GM19351 (cell line): ENCODE measurements around the gene TRIM28.
A peak's percentile ranks its signal among the peaks of the same experiment; 100 is the strongest.
"Not testable (repeated sequence)": the region's sequence is repeated elsewhere in the genome, so short reads cannot be mapped to it uniquely, and the experiment has no call there.

Source experiments
- ATAC-seq: cut with Tn5 transposase; IDR thresholded peaks from one replicate; pipeline ENCODE4 v1.9.1; 2021; ENCODE audit warnings: mild to moderate bottlenecking, moderate library complexity; ENCODE audit not compliant: unreplicated experiment

TRIM28 gene

DNA sequence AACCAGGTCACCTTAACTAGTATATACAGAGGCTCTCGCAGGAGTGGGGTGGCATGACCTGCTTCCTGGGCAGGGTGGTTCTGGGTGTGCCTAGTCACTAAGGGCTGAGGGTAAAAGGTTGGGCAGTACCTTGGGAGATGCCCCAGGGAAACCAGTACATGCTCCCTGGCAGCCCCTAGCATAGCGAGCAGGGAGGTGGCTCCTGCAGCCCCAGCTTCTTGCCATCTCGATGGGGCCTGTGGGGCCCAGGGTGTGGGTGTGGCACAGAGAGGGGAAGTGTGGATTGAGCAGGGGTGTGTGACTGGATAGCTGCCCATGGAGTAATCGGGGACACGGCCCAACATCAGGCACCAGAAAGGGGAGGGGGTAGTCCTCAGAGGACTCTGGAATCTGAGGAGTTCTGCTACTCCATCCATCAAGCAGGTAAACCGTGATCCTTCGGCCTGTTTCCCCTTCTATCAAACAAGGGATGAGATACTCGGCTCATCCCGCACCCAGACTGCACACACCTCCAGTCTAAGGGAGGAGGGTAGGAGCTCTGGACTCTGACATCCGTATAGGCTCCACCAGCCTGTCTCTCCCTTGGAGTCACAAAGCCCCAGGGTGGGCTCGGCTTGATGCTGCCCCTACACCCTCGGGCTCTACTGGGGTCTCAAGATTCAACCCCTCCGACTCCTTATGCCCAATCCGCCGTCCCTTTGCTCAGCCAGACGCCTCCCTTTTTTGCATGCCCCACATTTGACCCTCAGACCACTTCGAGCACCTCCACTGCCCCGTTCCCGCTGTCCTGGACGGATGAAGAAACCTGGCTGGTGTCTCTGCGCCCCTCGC lies 25.4 kb upstream of the TRIM28 start:
- no peak for ATAC-seq

DNA sequence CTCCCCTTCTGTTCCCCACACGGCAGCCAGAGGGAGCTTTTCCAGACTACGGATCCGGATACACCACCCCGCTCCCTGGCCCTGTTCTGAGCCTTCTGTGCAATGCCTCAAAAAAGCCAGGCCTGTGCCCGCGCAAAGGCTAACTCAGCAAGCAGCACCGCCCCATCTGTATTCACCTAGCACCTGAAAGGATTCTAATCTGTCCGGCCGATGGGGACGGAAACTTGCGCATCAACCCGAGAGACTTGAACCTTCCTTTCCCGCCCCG lies 24.8 kb upstream of the TRIM28 start:
- ATAC-seq = no peak

DNA sequence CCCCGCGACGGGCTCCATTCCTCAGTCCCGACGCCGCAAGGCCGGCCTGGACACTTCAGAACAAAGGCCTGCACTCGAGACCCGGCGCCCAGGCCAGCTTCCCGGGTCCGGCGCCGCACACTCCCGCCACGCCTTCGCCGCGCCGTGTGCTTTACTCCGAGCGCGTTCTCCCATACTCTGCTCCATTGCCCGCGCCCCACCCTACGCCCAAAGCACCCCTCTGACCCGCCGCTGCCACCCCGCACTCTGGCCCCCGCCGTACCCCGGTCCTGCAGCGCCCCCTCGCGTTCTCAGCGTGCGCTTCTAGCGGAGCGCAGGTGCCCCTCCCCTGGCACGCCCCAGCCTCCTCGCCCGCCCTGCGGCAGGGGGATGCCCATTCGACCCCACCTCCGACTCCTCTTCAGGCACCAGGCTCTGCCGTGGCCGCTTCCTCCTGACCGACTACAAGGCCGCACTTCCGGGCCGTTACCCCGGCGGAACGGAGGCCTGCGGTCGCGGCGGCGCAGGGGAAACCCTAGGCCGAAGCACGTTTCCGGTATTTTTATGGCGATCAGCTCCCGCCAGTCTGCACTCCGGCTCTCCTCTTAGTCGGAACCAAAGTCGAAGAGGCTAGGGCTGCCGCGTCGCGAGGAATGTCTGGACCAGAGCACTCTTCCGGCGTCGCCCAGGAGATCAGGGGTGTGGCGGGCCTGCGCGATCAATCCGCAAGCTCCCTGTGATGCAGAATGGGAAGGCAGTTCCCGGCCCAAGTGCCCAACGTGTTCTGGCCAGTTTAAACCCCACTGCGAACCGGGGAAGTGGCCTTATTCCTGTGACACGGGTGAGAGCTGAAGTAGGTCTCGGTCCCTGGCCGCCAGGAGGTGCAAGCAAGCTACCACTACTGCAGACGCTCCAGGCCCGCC lies 24.3 kb upstream of the TRIM28 start, which contains the start of gene ZBTB45:
ZBTB45 (minus strand) TSS at position 456 of the 902 bp plus-strand sequence. CDS start 2,137 bp downstream, outside the sequence.
- ATAC-seq = peak; percentile 76

DNA sequence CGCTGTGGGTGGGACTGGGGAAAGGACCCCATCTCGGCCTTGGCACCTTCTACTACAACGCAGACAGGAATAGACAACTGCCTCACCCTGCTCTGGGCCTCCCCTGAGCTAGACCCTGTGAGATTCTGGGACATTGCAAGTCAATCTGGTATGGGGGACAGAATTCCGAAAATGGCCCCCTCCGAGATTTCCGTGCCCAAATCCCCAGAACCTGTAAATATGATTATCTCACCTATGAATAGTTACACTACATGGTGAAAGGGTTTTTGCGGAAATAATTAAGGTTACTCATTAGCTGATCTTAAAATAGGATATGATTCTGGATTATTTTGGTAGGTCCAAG lies 23.6 kb upstream of the TRIM28 start:
- ATAC-seq = no peak

DNA sequence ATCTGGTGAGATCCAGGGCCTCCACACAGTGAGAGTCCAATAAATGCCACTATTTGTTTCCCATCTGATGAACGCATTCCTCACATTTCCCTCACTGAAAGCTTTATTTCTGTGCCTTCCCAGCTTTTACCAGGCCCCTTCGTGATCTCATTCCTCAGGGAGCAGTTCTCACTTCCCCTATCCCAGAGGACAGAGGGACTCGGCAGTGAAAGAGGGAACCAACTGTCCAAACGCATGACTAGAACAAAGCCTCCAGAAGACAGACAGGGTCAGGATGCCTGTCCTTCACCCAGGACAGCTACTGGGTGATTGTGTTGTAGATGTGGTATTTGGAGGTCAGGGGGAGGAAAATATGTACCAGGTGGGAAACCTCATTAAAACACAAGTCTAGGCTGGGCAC lies 22.2 kb upstream of the TRIM28 start:
- ATAC-seq = no peak

DNA sequence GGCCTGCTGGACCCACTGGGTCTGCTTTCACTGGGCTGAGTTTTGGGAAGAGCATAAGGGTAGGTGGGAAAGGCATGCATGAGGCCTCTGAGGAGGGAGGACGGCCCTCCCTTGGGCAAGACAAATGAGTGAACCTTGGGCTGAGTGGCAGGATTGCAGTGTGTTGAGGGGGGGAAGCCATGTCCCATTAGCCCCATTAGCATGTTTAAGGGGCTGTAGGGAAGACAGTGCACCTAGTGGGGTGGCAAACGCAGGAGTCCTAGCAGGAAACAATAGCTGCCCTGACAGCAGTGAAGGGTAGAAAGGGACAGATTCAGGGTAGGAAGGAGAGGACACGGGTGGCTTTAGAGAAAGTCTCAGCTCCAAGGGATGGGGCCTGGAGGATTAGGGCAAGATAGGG lies 21.2 kb upstream of the TRIM28 start:
- ATAC-seq = no peak

DNA sequence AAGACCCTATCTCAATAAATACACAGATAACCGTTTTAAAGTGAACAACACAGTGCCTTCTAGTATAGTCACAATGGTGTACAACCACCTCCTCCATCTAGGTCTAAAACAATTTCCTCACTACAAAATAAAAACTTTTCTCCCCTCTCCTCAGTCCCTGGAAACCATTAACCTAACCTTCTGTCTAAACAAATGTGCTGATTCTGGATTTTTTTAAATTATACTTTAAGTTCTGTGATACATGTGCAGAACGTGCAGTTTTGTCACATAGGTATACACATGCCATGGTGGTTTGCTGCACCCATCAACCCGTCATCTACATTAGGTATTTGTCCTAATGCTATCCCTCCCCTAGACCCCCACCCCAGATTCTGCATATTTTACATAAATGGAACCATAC lies 14.5 kb upstream of the TRIM28 start:
- ATAC-seq = no peak

DNA sequence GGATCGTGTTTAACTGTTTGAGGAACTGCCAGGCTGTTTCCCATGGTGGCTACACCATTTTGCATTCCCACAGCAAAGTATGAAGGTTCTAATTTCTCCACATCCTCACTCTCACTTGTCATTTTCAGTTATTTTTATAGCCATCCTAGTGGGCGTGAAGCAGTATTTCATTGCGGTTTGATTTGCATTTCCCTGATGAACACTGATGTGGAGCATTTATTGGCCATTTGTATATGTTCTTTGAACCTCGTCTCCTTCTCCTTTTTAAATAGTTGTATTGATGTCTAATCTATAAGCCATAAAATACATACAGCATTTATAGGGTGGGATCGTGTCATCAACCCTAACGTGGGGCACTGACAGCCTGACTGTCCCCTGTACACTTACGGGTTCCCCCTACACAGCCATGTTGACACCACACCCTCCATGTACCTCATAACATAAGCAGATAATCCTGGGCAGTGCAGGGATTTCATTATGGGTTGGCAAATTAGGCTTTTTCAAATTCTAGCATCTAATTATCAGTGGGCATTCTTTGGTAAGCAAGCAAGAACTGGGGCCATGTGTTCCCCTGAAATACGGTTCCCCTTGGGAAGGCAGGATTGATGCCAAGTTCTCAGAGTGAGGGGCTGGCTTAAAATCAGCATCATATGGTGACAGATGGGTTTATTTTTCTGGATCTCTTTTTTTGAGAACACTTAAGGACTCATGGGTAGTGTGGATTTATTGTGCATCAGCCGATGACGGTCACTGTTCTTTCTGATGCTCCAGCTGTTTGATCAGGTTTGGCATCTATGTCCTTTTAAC lies 12.6 kb upstream of the TRIM28 start:
- ATAC-seq = no peak

DNA sequence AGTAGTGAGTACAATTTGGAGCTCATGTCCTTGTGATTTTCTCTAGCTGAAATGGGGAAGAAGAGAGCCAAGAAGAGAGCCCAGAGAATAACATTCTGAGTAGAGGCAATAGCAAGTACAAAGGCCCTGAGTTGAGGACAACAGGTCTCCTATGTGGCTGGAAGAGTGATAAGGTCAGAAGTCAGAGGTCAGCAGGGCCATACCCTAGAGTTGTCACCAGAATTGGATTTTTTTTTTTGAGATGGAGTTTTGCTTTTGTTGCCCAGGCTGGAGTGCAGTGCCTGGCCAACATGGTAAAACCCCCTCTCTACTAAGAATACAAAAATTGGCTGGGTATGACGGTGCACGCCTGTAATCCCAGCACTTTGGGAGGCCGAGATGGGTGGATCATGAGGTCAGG lies 8.0 kb upstream of the TRIM28 start:
- ATAC-seq = no peak

DNA sequence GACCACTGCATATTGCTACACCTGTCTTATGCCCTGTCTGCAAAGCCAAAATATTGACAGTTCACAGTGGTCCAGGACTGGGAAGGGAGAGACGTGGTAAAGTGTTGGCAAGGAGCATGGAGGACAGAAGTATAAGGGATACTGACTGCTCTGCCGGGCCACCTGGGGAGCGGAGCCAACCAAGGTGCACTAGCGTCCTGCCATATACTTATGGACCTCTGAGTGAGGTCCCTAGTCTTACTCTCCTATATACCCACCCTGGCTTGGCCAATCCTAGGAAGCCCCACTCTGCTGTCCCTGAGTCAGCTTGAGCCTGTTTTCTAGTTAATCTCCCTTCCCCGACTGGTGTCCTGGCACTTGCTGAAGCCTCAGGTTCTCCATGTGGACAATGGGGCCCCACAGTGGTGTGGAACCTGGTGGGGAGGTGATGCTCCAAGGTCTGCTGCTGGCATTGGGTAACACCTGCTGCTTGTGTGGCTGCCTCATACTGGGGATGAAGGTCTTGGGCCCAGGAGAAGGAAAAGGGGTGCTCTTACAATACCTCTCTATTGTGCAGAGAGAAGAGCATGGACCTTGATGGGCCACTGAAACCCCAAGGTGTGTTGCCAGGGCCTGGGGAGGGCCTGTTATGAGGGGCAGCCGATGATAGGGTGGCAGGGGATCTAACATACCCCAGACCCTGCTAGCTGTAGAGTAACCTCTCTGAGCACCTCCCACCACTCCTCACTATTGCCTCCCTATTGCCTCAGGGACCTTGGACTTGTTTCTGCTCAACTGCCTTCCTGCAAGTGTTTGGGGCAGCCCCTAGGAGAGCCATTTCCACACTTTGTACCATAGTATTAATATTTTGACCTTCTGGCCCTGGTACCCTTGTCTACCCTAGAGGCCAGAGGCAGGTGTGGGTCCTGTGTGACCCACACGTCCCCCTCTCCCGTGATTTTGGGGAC lies 6.7 kb upstream of the TRIM28 start:
- ATAC-seq = no peak

DNA sequence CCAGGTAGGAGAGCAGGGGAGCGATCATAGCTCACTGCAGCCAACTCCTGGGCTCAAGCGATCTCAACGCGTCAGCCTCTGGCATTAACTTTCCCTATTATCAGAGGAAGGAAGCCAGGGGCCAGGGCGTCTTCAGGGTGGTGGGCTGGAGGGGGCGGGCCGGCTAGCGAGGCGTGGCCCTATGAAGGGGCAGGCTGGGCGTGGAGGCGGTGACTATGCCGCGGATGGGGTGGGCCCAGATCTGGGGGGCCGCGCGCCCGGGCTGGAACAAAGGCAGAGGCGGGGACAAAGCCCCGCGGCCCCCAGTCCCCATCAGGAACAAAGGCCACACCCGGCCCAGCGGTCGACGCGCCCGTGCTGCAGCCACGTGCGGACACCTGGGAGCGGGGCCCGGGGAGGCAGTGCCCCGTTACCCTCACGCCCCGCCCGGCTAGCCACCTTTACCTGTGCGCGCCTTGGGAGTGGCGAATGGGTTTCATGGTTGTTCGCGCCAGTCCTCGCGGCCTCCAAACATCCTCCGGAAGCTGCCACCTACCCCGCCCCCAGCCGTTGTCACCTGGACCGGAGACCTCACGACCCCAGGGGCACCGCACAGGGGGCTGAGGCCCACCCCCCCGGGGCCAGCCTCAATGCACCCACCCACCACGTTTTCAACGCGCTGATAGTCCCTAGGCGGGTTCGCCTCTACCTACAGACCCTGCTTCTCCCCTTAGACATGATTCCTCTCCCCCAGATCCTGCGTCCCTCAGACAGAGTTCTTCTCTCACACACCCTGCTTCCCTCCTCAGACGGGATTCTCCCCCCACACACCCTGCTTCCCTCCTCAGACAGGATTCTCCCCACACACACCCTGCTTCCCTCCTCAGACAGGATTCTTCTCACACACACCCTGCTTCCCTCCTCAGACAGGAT lies 5.4 kb upstream of the TRIM28 start:
- no peak for ATAC-seq

DNA sequence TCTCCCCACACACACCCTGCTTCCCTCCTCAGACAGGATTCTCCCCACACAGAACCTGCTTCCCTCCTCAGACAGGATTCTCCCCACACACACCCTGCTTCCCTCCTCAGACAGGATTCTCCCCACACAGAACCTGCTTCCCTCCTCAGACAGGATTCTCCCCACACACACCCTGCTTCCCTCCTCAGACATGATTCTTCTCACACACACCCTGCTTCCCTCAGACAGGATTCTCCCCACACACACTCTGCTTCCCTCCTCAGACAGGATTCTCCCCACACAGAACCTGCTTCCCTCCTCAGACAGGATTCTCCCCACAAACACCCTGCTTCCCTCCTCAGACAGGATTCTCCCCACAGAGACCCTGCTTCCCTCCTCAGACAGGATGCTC lies 4.7 kb upstream of the TRIM28 start:
- ATAC-seq = not testable (repeated sequence)

DNA sequence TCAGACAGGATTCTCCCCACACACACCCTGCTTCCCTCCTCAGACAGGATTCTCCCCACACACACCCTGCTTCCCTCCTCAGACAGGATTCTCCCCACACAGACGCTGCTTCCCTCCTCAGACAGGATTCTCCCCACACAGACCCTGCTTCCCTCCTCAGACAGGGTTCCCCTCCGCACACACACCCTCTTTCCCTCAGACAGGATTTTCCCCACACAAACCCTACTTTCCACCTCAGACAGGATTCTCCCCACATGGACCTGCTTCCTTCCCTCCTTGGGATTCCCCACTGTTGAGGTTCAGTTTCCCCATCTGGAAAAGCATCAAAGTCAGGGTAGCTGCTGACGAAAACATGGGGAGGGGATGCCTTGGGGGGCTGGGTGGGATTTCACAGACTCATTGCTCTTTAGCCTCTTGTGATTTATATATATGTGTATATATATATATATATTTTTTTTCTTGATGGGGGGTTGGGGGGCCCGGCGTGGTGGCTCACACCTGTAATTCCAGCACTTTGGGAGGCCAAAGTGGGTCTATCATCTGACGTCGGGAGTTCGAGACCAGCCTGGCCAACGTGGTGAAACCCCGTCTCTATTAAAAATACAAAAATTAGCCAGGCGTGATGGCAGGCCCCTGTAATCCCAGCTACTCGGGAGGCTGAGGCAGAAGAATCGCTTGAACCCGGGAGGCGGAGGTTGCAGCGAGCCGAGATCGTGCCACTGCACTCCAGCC lies 1.1 kb upstream of the TRIM28 start:
- not testable (repeated sequence) for ATAC-seq

DNA sequence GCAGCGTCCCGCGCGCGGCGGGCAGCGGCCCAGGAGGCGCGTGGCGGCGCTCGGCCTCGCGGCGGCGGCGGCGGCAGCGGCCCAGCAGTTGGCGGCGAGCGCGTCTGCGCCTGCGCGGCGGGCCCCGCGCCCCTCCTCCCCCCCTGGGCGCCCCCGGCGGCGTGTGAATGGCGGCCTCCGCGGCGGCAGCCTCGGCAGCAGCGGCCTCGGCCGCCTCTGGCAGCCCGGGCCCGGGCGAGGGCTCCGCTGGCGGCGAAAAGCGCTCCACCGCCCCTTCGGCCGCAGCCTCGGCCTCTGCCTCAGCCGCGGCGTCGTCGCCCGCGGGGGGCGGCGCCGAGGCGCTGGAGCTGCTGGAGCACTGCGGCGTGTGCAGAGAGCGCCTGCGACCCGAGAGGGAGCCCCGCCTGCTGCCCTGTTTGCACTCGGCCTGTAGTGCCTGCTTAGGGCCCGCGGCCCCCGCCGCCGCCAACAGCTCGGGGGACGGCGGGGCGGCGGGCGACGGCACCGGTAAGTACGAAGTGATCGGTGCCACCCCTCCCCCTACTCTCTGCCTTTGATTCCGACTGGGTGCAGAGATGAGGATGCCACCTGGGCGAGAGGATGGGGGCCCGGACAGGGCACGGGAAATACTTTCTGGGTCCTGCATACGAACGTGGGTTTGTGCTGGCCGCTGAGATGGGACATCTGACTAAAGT lies 874 bp downstream of the TRIM28 start:
- peak; percentile 42 for ATAC-seq

DNA sequence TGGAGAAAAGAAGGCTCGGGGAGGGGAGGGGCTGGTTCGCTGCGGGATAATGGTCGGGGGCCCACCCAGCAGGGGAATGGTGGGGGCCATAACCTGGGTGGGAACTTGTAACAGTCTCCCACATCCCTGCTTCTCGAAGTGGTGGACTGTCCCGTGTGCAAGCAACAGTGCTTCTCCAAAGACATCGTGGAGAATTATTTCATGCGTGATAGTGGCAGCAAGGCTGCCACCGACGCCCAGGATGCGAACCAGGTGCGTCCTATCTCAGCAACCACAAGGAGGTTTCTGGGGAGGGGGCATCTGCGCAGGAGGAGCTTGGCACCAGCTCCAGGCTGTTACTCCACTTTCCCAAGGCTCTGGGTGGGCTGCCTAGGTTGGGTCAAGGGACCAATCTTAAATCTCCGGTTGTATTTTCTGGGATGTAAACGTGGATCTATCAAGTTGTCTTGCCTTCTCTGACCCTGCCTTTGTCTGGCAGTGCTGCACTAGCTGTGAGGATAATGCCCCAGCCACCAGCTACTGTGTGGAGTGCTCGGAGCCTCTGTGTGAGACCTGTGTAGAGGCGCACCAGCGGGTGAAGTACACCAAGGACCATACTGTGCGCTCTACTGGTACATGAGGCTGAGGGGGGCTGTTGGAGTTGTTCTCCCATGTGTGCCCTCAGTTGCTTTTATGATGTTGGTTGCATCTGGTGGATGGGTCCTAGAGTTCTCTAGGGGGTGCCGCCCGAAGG lies 1.6 kb downstream of the TRIM28 start:
- ATAC-seq = no peak

DNA sequence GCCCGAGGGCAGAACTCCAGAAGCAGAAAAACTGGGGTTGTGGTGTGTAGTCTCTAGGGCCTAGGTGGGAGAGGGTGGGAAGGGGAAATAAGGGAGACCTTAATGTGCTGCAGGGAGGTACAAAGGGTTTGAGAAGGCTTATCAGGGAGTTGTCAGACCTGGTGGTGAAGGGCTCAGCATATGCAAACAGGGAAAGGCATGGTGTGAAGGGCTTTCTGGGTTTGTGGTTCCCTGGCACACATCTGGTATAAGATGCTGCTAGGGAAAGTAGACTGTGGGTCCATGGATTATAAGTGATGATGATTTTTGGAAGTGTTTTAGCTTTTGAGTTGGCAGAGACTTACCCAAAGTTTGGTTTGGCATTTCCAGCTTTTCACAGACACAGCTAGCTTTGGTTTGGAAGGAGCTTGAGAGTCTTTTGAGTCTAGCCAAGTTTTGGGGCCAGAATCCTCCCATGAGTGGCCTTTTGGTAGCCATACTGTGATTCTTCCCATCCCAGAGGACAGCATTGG lies 2.2 kb downstream of the TRIM28 start:
- ATAC-seq = no peak
